GM12878 (cell line): Measurements from ENCODE around the gene SLC17A7. TPM values are rescaled to one million over a fixed set of nuclear protein-coding genes. Genes with fewer than 3 reads are reported as not detected.

ENCODE experiments used
- DPF2 ChIP-seq: fragments of 450-650 bp; IDR thresholded peaks from 2 replicates; pipeline ENCODE4 v1.6.1; 2017; ENCODE audit warnings: mild to moderate bottlenecking
- ESRRA ChIP-seq: IDR thresholded peaks from 2 replicates; pipeline ENCODE4 v1.6.1; 2012; ENCODE audit warnings: mild to moderate bottlenecking, low read length, improper control_type of control experiment
- JUND ChIP-seq: IDR thresholded peaks from 2 replicates; pipeline ENCODE4 v1.6.1; 2012; ENCODE audit warnings: low read depth, mild to moderate bottlenecking, low read length, improper control_type of control experiment, moderate library complexity
- ZNF24 ChIP-seq: fragments of 450-650 bp; IDR thresholded peaks from 2 replicates; pipeline ENCODE4 v1.6.1; 2017; ENCODE audit warnings: antibody characterized with exemption, mild to moderate bottlenecking
- ZNF687 ChIP-seq: fragments of 450-650 bp; IDR thresholded peaks from 2 replicates; pipeline ENCODE4 v1.6.1; 2017; ENCODE audit warnings: mild to moderate bottlenecking, moderate library complexity
- polyA plus RNA-seq, 11 experiments: library from polyadenylated mRNA; depleted of rRNA in 4 of 11; unstranded in 6 of 11; stranded (reverse) in 5 of 11; fragments of >200 nt; fragmentation: Nextera tagmentation in 4 of 11; fragmentation: Illumina TruSeq in 1 of 11; extraction: Ambion mirVana in 4 of 11; extraction: Trizol in 1 of 11; gene quantifications; 1 replicate in 1 of 11; 2 replicates in 10 of 11; pipeline versions ENCODE4 v1.2.1 to v1.2.3, GENCODE V29; 2011 to 2016; ENCODE audit warnings: inconsistent platforms in 2 of 11, missing spikeins in 2 of 11, low read depth in 1 of 11
- total RNA-seq, 4 experiments: library from RNA; depleted of rRNA in 3 of 4; stranded (reverse); fragments of >200 nt in 3 of 4; fragmentation: Illumina TruSeq in 1 of 4; extraction: Trizol in 1 of 4; gene quantifications; 2 replicates each; pipeline versions ENCODE4 v1.2.1 to v1.2.3, GENCODE V29; 2013 to 2021

SLC17A7 gene
- total and polyA plus RNA-seq, 10 of the 15 experiments (the other 5 are each of a cell fraction or from before 2014, with no cell fraction given), result 0.03 to 0.24 (median 0.06) TPM; not detected in 6

- TF ChIP-seq ZNF687 (peak; percentile 69), ESRRA (no peak), DPF2 (peak; percentile 50; the same call in 1 of the 2 replicates), JUND (0 out of 2 replicates have a peak, but pooled peaks have one; percentile 4), ZNF24 (no peak)
- TF ChIP-seq, all 136 proteins: peak for 57
These were observed 11.9 kb upstream of the SLC17A7 start, which contains the start of gene ALDH16A1 (continued) for GRCh38 chr19:49453013-49453756.
